ENCODE results near the gene NEK5.
A peak's percentile ranks its signal among the peaks of the same experiment; 100 is the strongest.
"Not testable (repeated sequence)": the region's sequence is repeated elsewhere in the genome, so short reads cannot be mapped to it uniquely, and the experiment has no call there.

The NEK5 gene

DNA sequence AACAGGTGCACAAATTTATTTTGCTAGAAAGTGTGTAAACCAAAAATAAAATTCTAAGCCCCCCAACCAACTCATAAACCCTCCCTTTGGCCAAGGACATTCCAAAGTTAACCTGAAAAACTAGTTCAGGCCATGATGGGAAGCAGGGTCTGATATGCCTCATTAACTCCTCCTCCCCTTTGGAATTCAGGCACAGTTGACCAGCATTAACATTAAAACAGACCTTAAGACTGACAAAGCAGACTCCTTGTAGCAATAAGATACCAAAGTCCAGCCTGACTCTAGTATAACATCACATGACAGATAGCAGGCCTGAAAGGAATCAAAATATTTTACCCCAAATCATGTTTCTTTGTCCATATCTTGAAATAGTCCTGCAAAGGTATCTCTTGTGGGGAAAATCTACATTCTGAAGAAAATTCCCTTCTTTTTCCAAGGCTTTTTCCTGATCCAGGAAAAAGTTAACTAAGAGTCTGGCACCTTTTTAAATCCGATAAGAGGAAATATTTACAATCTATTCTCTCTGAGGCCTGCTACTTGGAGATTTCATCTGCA lies 19.7 kb downstream of the NEK5 start:
- no peak for DNase-seq (ENCODE audit: low read depth)
- no peak overlapping the region for H3K4me3 ChIP-seq (ENCODE audit: low read depth, low read length)
- TF ChIP-seq, protein P1, sequence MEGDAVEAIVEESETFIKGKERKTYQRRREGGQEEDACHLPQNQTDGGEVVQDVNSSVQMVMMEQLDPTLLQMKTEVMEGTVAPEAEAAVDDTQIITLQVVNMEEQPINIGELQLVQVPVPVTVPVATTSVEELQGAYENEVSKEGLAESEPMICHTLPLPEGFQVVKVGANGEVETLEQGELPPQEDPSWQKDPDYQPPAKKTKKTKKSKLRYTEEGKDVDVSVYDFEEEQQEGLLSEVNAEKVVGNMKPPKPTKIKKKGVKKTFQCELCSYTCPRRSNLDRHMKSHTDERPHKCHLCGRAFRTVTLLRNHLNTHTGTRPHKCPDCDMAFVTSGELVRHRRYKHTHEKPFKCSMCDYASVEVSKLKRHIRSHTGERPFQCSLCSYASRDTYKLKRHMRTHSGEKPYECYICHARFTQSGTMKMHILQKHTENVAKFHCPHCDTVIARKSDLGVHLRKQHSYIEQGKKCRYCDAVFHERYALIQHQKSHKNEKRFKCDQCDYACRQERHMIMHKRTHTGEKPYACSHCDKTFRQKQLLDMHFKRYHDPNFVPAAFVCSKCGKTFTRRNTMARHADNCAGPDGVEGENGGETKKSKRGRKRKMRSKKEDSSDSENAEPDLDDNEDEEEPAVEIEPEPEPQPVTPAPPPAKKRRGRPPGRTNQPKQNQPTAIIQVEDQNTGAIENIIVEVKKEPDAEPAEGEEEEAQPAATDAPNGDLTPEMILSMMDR (conservative IDR thresholded peaks at IDR 0.05; ENCODE audit: low read depth, low read length): no peak

DNA sequence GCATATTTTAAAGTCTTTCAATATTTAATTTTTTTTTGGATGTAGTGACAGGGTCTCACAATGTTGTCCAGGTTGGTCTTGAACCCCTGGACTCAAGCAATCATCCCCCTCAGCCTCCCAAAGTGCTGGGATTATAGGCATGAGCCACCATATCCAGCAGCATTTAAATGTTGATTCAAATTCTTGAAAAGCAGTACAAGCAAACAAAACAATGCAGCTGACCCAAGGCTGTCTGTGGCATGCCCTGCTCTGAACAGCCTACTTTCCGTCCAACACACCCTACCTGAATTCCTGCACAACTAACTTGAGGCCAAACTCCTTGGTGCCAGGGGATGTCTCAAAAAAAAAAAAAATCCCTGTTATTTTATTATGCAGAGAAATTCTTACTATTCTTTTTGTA lies 23.0 kb downstream of the NEK5 start:
- TF ChIP-seq, protein P1 (conservative IDR thresholded peaks at IDR 0.05; ENCODE audit: low read depth, low read length): no peak
- no peak overlapping the region for H3K4me3 ChIP-seq (ENCODE audit: low read depth, low read length)
- no peak for DNase-seq (ENCODE audit: low read depth)

DNA sequence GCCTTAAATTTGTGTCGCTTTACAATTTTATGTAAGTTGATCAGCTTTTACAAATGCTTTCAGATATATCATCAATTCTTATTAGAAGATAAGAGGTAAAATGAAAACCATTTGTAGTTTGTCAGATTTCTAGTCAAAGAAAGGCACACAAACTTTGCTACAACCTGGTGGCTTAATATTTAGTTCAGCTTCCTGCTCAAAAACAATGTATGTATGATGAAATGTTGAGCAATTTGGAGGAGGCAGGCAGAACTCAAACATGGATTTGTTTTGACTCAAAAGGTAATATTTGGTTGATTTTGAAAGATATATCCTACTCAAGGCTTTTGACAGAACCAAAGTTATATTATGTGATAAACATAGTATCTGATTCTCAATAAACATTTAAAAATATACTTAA lies 24.2 kb downstream of the NEK5 start:
- peak; percentile 52 for DNase-seq (ENCODE audit: low read depth)
- H3K4me3 ChIP-seq (ENCODE audit: low read depth, low read length): no peak overlapping the region
- TF ChIP-seq, protein P1 (conservative IDR thresholded peaks at IDR 0.05; ENCODE audit: low read depth, low read length): no peak

DNA sequence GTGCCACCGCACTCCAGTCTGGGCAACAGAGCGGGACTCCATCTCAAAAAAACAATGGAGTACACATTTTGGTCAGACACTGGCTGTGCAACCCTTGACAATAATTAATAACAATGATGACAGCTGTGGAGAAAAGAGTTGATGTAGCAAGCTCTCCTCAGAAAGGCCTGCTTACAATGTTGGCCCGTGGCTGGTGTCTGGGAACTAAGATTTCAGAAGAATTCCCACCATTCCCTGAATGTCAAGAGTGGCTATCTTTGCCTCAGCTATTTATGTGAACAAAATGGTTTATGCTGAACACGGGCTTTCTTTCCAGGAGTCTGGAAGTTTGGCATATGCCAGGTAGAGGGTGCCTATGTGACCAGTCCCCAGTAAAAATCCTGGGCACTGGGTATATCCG lies 25.5 kb downstream of the NEK5 start:
- TF ChIP-seq, protein P1 (conservative IDR thresholded peaks at IDR 0.05; ENCODE audit: low read depth, low read length): no peak
- no peak for DNase-seq (ENCODE audit: low read depth)

DNA sequence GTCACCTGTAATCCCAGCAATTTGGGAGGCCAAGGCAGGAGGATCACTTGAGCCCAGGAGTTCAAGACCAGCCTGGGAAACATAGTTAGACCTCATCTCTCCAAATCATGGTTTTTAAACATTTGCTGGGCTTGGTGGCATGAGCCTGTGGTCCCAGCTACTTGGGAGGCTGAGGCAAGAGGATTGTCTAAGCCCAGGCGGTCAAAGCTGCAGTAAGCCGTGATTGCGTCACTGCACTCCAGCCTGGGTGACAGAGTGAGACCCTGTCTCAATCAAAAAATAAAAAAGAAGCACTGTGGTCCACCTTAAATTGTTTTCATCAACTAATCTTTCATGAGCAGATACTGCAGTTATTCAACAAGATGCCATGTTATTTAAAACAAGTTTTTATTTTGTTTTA lies 26.4 kb downstream of the NEK5 start:
- DNase-seq (ENCODE audit: low read depth); H3K4me3 ChIP-seq (ENCODE audit: low read depth, low read length): not testable (repeated sequence)

More for the DNA sequence above, 25.5 kb downstream of the NEK5 start:
- no peak overlapping the region for H3K4me3 ChIP-seq (ENCODE audit: low read depth, low read length)

DNA sequence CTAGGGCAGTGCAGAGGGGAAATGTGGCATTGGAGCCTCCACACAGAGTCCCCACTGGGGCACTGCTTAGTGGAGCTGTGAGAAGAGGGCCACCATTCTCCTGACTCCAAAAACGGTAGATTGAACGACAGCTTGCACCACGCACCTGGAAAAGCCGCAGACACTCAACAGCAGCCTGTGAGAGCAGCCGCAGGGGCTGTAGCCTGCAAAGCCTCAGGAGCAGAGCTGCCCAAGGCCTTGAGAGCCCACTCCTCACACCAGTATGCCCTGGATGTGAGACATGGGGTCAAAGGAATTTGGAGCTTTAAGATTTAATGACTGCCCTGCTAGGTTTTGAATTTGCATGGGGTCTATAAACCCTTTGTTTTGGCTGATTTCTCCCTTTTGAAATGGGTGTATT lies 31.7 kb downstream of the NEK5 start:
- DNase-seq (ENCODE audit: low read depth): no peak
- TF ChIP-seq, protein P1 (conservative IDR thresholded peaks at IDR 0.05; ENCODE audit: low read depth, low read length): no peak

DNA sequence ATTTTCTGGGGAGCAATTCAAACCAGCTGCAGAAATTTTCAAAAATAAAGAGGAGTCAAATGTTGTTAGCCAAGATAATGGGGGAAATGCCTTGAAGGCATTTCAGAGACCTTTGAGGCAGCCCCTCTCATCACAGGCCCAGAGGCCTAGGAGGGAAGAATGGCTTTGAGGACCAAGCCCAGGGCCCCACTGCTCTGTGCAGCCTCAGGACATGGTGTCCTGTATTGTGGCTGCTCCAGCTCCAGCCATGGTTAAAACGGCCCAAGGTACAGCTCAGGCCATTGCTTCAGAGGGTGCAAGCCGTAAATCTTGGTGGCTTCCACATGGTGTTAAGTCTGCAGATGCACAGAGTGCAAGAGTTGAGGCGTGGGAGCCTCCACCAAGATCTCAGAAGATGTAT lies 32.1 kb downstream of the NEK5 start:
- TF ChIP-seq, protein P1 (conservative IDR thresholded peaks at IDR 0.05; ENCODE audit: low read depth, low read length): no peak
- no peak for DNase-seq (ENCODE audit: low read depth)
- H3K4me3 ChIP-seq (ENCODE audit: low read depth, low read length): no peak overlapping the region

More for the DNA sequence above, 31.7 kb downstream of the NEK5 start:
- no peak overlapping the region for H3K4me3 ChIP-seq (ENCODE audit: low read depth, low read length)

Measured in choroid plexus epithelial cell (primary cell).